Endodermal cell (in vitro differentiated cells): Measurements from ENCODE around the gene REV3L. TPM values are rescaled to one million over a fixed set of nuclear protein-coding genes. Genes with fewer than 3 reads are reported as not detected.
A peak's percentile ranks its signal among the peaks of the same experiment; 100 is the strongest.

Experiments
- DNase-seq: peaks from one replicate; pipeline ENCODE4 v3.0.0-alpha.2; 2017
- H3K27ac ChIP-seq: 2 replicates; pipeline ENCODE4 v1.5.1; 2013; ENCODE audit warnings: mild to moderate bottlenecking, low read depth, low read length, moderate library complexity
- H3K27me3 ChIP-seq: 2 replicates; pipeline ENCODE4 v1.6.1; 2013; ENCODE audit warnings: mild to moderate bottlenecking, low read length, moderate library complexity; ENCODE audit not compliant: insufficient read depth, control insufficient read depth, poor library complexity, severe bottlenecking
- H3K36me3 ChIP-seq: 2 replicates; pipeline ENCODE4 v1.7.0; 2013; ENCODE audit warnings: mild to moderate bottlenecking, low read length, moderate library complexity; ENCODE audit not compliant: control insufficient read depth, insufficient read depth
- H3K4me1 ChIP-seq: one replicate; pipeline ENCODE4 v1.7.0; 2013; ENCODE audit warnings: low read length; ENCODE audit not compliant: control insufficient read depth, insufficient read depth
- H3K4me3 ChIP-seq: 2 replicates; pipeline ENCODE4 v1.5.1; 2013; ENCODE audit warnings: mild to moderate bottlenecking, low read length, moderate library complexity
- H3K9ac ChIP-seq: 2 replicates; pipeline ENCODE4 v1.6.1; 2013; ENCODE audit warnings: mild to moderate bottlenecking, low read length, moderate library complexity; ENCODE audit not compliant: poor library complexity, severe bottlenecking; ENCODE audit errors: extremely low read depth
- H3K9me3 ChIP-seq: 2 replicates; pipeline ENCODE4 v1.6.1; 2013; ENCODE audit warnings: mild to moderate bottlenecking, low read length, moderate library complexity; ENCODE audit not compliant: control insufficient read depth
- H3K27ac Mint-ChIP-seq: 2 replicates; pipeline ENCODE4 v1.8.0; 2020; ENCODE audit warnings: mixed read lengths
- H3K27me3 Mint-ChIP-seq: 2 replicates; pipeline ENCODE4 v1.8.0; 2021; ENCODE audit warnings: mild to moderate bottlenecking, mixed read lengths; ENCODE audit not compliant: insufficient read depth
- H3K36me3 Mint-ChIP-seq: 2 replicates; pipeline ENCODE4 v1.8.0; 2020; ENCODE audit warnings: low read depth, mixed read lengths
- H3K4me1 Mint-ChIP-seq: 2 replicates; pipeline ENCODE4 v1.8.0; 2020; ENCODE audit warnings: mixed read lengths
- H3K4me3 Mint-ChIP-seq: 2 replicates; pipeline ENCODE4 v1.8.0; 2020; ENCODE audit warnings: mild to moderate bottlenecking, moderate library complexity, mixed read lengths
- H3K9me3 Mint-ChIP-seq: 2 replicates; pipeline ENCODE4 v1.8.0; 2020; ENCODE audit warnings: mild to moderate bottlenecking, mixed read lengths
- WGBS, 2 experiments: methylation state at CpG; one replicate each; pipeline versions ENCODE4 v1.1.5 to v1.1.7; 2013; ENCODE audit warnings: missing lambda C conversion rate in 2 of 2, mixed read lengths in 1 of 2; ENCODE audit not compliant: insufficient coverage in 1 of 2, insufficient read length in 1 of 2; 5-methylcytosine and 5-hydroxymethylcytosine counted together
- total RNA-seq, 2 donors: library from RNA; stranded (reverse); fragmentation: NEBNext Ultra II Directional in 1 of 2; extraction: Animal tissue kit (Norgen Biotek cat#: 25700) in 1 of 2; gene quantifications; 2 replicates in 1 of 2; 3 replicates in 1 of 2; pipeline ENCODE4 v1.2.1, GENCODE V29; 2021
- TF ChIP-seq, protein P1 (sequence below): fragments of 200-600 bp; sonication (generic); conservative IDR thresholded peaks from 2 replicates; pipeline ENCODE4 v1.5.0; 2021; ENCODE audit warnings: antibody characterized with exemption, mild to moderate bottlenecking

The REV3L gene
- total RNA-seq, 2 donors from 2014 or later: 19.2 to 28.1 TPM

DNA sequence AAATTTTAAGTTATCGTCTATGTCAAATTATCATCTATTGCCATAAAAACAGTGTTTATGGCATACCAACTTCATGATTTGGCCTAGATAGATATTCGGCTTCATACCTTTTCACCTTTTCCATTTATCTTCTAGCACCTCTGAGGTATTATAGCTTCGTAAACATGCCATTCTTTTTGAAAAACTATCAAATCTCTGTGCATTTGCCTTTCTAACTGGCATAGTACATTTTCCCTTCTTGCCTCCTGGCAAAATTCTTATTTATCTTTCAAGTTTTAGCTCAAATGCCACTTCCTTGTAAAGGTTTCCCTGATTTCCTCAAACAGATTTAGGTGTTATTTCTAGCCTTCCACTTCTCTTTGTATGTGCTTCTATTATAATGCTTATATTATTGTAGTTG, 7.0 kb upstream of the REV3L start:
- H3K4me1 Mint-ChIP-seq: peaks cover 6% of the 10 kb centered on the region
- no peak overlapping the region for H3K27ac Mint-ChIP-seq
- TF ChIP-seq, protein P1, sequence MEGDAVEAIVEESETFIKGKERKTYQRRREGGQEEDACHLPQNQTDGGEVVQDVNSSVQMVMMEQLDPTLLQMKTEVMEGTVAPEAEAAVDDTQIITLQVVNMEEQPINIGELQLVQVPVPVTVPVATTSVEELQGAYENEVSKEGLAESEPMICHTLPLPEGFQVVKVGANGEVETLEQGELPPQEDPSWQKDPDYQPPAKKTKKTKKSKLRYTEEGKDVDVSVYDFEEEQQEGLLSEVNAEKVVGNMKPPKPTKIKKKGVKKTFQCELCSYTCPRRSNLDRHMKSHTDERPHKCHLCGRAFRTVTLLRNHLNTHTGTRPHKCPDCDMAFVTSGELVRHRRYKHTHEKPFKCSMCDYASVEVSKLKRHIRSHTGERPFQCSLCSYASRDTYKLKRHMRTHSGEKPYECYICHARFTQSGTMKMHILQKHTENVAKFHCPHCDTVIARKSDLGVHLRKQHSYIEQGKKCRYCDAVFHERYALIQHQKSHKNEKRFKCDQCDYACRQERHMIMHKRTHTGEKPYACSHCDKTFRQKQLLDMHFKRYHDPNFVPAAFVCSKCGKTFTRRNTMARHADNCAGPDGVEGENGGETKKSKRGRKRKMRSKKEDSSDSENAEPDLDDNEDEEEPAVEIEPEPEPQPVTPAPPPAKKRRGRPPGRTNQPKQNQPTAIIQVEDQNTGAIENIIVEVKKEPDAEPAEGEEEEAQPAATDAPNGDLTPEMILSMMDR: no peak
- H3K36me3 Mint-ChIP-seq: peaks cover 21% of the 10 kb centered on the region
- H3K36me3 ChIP-seq: peaks cover 41% of the 10 kb centered on the region
- H3K9me3 Mint-ChIP-seq: peaks cover 11% of the 10 kb centered on the region
- no peak overlapping the region for H3K27ac ChIP-seq
- H3K4me3 Mint-ChIP-seq: no peak overlapping the region
- WGBS, 2 experiments: 93 to 95% methylated on average over 3 of the region's 3 CpGs
- H3K27me3 Mint-ChIP-seq: no peaks in the 10 kb centered on the region
- H3K9me3 ChIP-seq: peaks cover 13% of the 10 kb centered on the region
- no peaks in the 10 kb centered on the region for H3K27me3 ChIP-seq
- no peaks in the 10 kb centered on the region for H3K4me1 ChIP-seq
- no peak for DNase-seq
- H3K4me3 ChIP-seq: no peak overlapping the region
- H3K9ac ChIP-seq: no peak overlapping the region

DNA sequence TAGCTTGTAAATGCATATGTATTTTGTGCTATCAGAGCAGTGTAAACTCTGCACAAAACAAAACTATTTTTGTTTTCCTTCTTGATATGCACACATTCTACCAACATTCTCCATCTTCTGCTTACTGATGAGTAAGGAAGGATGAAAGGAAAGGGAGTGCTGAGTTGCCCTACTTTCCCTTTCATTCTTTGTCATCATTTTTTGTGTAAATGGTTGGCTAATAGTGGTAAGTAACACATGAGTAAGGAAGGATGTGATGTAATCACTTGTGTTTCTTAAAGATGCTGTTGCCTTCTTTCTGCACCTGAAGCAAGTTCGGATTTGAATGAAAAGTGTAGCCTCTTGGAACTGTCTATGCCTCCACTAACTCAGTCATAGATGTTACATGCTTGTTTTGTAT, 4.6 kb upstream of the REV3L start:
- DNase-seq: no peak
- no peak overlapping the region for H3K27ac ChIP-seq
- no peak overlapping the region for H3K27ac Mint-ChIP-seq
- no peak overlapping the region for H3K4me3 ChIP-seq
- peaks cover 41% of the 10 kb centered on the region for H3K36me3 ChIP-seq
- TF ChIP-seq, protein P1: no peak
- H3K4me1 ChIP-seq: no peaks in the 10 kb centered on the region
- WGBS, 2 experiments: 95% methylated on average over 1 of the region's 1 CpG; no CpG with 5 or more reads in 1 of the 2 experiments
- H3K4me3 Mint-ChIP-seq: no peak overlapping the region
- H3K9me3 ChIP-seq: peaks cover 13% of the 10 kb centered on the region
- peaks cover 12% of the 10 kb centered on the region for H3K4me1 Mint-ChIP-seq
- H3K27me3 ChIP-seq: no peaks in the 10 kb centered on the region
- H3K27me3 Mint-ChIP-seq: no peaks in the 10 kb centered on the region
- peaks cover 11% of the 10 kb centered on the region for H3K9me3 Mint-ChIP-seq
- H3K9ac ChIP-seq: no peak overlapping the region
- peaks cover 16% of the 10 kb centered on the region for H3K36me3 Mint-ChIP-seq

DNA sequence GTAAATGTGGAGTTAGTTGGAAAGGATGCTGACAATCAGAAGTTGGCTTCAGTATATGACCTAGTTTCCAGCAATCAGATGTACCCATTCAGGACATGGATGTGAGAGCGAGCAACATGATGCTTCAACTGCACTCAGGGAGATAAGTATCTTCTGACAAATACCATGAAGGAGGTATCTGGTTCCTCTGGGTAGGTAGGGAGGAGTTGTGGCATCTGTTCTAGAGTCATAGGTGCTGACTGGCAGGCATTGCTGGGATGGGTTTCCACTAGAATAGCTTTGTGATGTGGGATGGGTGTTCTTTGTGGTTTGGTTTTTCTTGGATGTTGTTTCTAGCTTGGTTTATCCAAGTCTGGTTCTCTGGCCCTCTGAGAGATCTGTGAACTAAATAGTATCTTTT, 3.9 kb upstream of the REV3L start:
- Mint-ChIP-seq H3K27me3 (peaks cover 2% of the 10 kb centered on the region), H3K4me3 (no peak overlapping the region), H3K27ac (no peak overlapping the region), H3K9me3 (peaks cover 11% of the 10 kb centered on the region), H3K36me3 (peaks cover 16% of the 10 kb centered on the region), H3K4me1 (peaks cover 13% of the 10 kb centered on the region)
- H3K9me3 ChIP-seq: peaks cover 13% of the 10 kb centered on the region
- TF ChIP-seq, protein P1: no peak
- no peaks in the 10 kb centered on the region for H3K4me1 ChIP-seq
- peak overlapping the region; percentile 96 for H3K4me3 ChIP-seq
- H3K27ac ChIP-seq: no peak overlapping the region
- H3K9ac ChIP-seq: no peak overlapping the region
- no peak for DNase-seq
- WGBS, 2 experiments: 100% methylated on average over 1 of the region's 1 CpG
- no peaks in the 10 kb centered on the region for H3K27me3 ChIP-seq
- peaks cover 33% of the 10 kb centered on the region for H3K36me3 ChIP-seq
